ENCODE results near the gene CHIT1. TPM values are rescaled to one million over a fixed set of nuclear protein-coding genes. Genes with fewer than 3 reads are reported as not detected.
A peak's percentile ranks its signal among the peaks of the same experiment; 100 is the strongest.

CHIT1 gene
- total and polyA plus RNA-seq, 2 of the 13 experiments (the other 11 are each of a cell fraction or from before 2014, with no cell fraction given): not detected

GRCh38 chr1:203268901-203269653, 39.6 kb upstream of the CHIT1 start (continued):
- TF ChIP-seq, protein P1, sequence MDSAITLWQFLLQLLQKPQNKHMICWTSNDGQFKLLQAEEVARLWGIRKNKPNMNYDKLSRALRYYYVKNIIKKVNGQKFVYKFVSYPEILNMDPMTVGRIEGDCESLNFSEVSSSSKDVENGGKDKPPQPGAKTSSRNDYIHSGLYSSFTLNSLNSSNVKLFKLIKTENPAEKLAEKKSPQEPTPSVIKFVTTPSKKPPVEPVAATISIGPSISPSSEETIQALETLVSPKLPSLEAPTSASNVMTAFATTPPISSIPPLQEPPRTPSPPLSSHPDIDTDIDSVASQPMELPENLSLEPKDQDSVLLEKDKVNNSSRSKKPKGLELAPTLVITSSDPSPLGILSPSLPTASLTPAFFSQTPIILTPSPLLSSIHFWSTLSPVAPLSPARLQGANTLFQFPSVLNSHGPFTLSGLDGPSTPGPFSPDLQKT (CRISPR knock-in tag; IDR thresholded peaks at IDR 0.05; ENCODE audit: borderline replicate concordance): no peak
- TF ChIP-seq BORCS8-MEF2B (CRISPR knock-in tag; IDR thresholded peaks at IDR 0.05): no peak
- TF ChIP-seq MTA3 (CRISPR knock-in tag; IDR thresholded peaks at IDR 0.05): no peak
- 0 out of 2 replicates have a peak, but pooled peaks have one; percentile 35 for TF ChIP-seq ZNF850 (CRISPR knock-in tag; conservative IDR thresholded peaks at IDR 0.05)
- peak in 1 of 2 experiments; percentile 57; a peak in 1 of 4 replicates for TF ChIP-seq HMGXB4 (CRISPR knock-in tag; IDR thresholded peaks at IDR 0.05; ENCODE audit: borderline replicate concordance in 1 of 2, low read depth in 1 of 2)
- TF ChIP-seq ESRRA (CRISPR knock-in tag; IDR thresholded peaks at IDR 0.05; ENCODE audit: low read depth): no peak
- no peak for TF ChIP-seq TCF7L2 (IDR thresholded peaks at IDR 0.05; ENCODE audit: low read depth, low read length)
- no peak for TF ChIP-seq ZNF670 (CRISPR knock-in tag; IDR thresholded peaks at IDR 0.05; ENCODE audit: borderline replicate concordance)
- no peak for TF ChIP-seq RFX1 (IDR thresholded peaks at IDR 0.05)
- TF ChIP-seq HOXA7 (CRISPR knock-in tag; IDR thresholded peaks at IDR 0.05): no peak
- peak; percentile 46; the same call in 1 of the 2 replicates for TF ChIP-seq ARID3A (IDR thresholded peaks at IDR 0.05; ENCODE audit: low read depth, low read length)
- TF ChIP-seq POGZ (CRISPR knock-in tag; IDR thresholded peaks at IDR 0.05): no peak
- TF ChIP-seq, protein P2, sequence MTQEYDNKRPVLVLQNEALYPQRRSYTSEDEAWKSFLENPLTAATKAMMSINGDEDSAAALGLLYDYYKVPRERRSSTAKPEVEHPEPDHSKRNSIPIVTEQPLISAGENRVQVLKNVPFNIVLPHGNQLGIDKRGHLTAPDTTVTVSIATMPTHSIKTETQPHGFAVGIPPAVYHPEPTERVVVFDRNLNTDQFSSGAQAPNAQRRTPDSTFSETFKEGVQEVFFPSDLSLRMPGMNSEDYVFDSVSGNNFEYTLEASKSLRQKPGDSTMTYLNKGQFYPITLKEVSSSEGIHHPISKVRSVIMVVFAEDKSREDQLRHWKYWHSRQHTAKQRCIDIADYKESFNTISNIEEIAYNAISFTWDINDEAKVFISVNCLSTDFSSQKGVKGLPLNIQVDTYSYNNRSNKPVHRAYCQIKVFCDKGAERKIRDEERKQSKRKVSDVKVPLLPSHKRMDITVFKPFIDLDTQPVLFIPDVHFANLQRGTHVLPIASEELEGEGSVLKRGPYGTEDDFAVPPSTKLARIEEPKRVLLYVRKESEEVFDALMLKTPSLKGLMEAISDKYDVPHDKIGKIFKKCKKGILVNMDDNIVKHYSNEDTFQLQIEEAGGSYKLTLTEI (CRISPR knock-in tag; conservative IDR thresholded peaks at IDR 0.05): no peak
- TF ChIP-seq SMC3 (IDR thresholded peaks at IDR 0.05; ENCODE audit: low read length): peak; percentile 81
- no peak for TF ChIP-seq ZBTB7B (CRISPR knock-in tag; IDR thresholded peaks at IDR 0.05)
- no peak for TF ChIP-seq ATF7-NPFF (CRISPR knock-in tag; IDR thresholded peaks at IDR 0.05; ENCODE audit: low read depth)
- no peak for TF ChIP-seq ZNF256 (CRISPR knock-in tag; conservative IDR thresholded peaks at IDR 0.05)
- no peak for TF ChIP-seq TEAD2 (CRISPR knock-in tag; IDR thresholded peaks at IDR 0.05)
- TF ChIP-seq CTCF (CRISPR knock-in tag; IDR thresholded peaks at IDR 0.05): peak; percentile 87
- peak; percentile 52; the same call in 1 of the 2 replicates for TF ChIP-seq RAD21 (CRISPR knock-in tag; IDR thresholded peaks at IDR 0.05)
- no peak for TF ChIP-seq ZSCAN9 (CRISPR knock-in tag; IDR thresholded peaks at IDR 0.05; ENCODE audit: borderline replicate concordance)
- peak; percentile 82 for TF ChIP-seq STAG1 (CRISPR knock-in tag; IDR thresholded peaks at IDR 0.05)
- TF ChIP-seq ZNF124 (CRISPR knock-in tag; IDR thresholded peaks at IDR 0.05): no peak

Data from HepG2 (cell line).